HG03439 (cell line): ENCODE results near the gene BHMT.
"Not testable (repeated sequence)": the region's sequence is repeated elsewhere in the genome, so short reads cannot be mapped to it uniquely, and the experiment has no call there.

ENCODE experiments used
- ATAC-seq: cut with Tn5 transposase; IDR thresholded peaks from one replicate; pipeline ENCODE4 v1.9.1; 2021; ENCODE audit warnings: mild to moderate bottlenecking, moderate library complexity; ENCODE audit not compliant: unreplicated experiment

The BHMT gene

DNA sequence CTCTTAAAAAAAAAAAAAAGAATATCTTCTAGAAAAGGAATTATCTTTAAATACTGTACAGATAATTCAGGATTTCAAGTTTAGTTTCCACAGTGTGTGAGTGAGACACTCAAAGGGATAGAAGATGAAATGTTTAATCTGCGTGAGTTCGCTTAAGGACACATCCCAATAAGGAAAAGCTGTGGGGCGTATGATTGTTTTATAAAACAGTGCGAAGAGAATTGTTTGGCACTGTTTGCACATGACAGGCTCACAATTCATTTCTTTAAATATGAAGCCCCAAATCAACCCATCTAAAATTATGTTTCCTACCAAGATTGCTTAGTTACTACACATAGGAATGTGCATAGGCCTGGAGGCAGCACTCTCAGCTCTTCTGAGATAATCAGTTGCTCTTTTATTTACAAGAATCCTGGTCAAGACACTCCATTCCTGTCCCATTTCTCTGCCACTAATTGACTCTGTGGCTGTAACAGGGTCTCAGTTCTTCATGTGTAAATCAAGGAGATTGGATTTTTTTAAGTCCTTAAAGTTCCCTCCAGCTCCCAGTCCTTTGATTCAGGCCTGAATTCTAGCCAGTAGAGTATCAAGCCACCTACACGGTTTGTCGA is 60.1 kb downstream of the BHMT start:
- no peak for ATAC-seq

- ATAC-seq = no peak
These were observed 60.7 kb downstream of the BHMT start for GRCh38 chr5:79172269-79172668.

- ATAC-seq = no peak
These were observed 62.0 kb downstream of the BHMT start for GRCh38 chr5:79173626-79174025.

DNA sequence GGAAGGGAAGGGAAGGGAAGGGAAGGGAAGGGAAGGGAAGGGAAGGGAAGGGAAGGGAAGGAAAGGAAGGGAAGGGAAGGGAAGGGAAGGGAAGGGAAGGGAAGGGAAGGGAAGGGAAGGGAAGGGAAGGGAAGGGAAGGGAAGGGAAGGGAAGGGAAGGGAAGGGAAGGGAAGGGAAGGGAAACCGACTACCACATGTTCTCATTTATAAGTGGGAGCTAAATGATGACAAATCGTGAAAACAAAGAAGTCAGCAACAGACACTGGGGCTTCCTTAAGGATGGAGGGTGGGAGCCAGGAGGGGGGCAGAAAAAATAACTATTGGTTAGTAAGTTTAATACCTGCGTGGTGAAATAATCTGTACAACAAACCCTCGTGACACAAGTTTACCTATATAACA is 68.8 kb downstream of the BHMT start:
- not testable (repeated sequence) for ATAC-seq

- ATAC-seq = no peak
These were observed 69.9 kb downstream of the BHMT start for GRCh38 chr5:79181419-79182022.
